Psoas muscle (tissue), 8 donors: Measurements from ENCODE around the gene FAM131B. TPM values are rescaled to one million over a fixed set of nuclear protein-coding genes. Genes with fewer than 3 reads are reported as not detected.

ENCODE experiments used
- ATAC-seq, 4 donors: fragments of 200-7000 bp; cut with Tn5 transposase; one replicate each; pipeline ENCODE4 v1.9.1; 2020; ENCODE audit warnings: moderate library complexity in 3 of 4, mild to moderate bottlenecking in 2 of 4
- DNase-seq, 2 donors: peaks; one replicate each; pipeline ENCODE4 v3.0.0-alpha.2; 2020
- H3K27ac ChIP-seq: fragments of 200-600 bp; one replicate; pipeline ENCODE4 v1.8.0; 2022
- H3K27me3 ChIP-seq, 3 donors: fragments of 200-600 bp in 1 of 3; one replicate each; pipeline versions ENCODE4 v1.6.1 to v1.8.0; 2013 to 2022; ENCODE audit warnings: low read length in 2 of 3, mild to moderate bottlenecking in 2 of 3, moderate library complexity in 1 of 3; ENCODE audit not compliant: insufficient read depth in 3 of 3
- H3K36me3 ChIP-seq, 2 donors: fragments of 200-600 bp in 1 of 2; one replicate each; pipeline versions ENCODE4 v1.6.1 to v1.8.0; 2013 to 2022; ENCODE audit warnings: low read depth in 1 of 2, mild to moderate bottlenecking in 1 of 2, moderate library complexity in 1 of 2; ENCODE audit not compliant: insufficient read depth in 1 of 2
- H3K4me1 ChIP-seq: fragments of 200-600 bp; one replicate; pipeline ENCODE4 v1.8.0; 2022
- H3K4me3 ChIP-seq: fragments of 200-600 bp; one replicate; pipeline ENCODE4 v1.8.0; 2022; ENCODE audit warnings: mild to moderate bottlenecking
- H3K9me3 ChIP-seq: fragments of 200-600 bp; one replicate; pipeline ENCODE4 v1.8.0; 2022
- WGBS, 3 donors: extraction: QIAGEN DNeasy Blood & Tissue Kit; methylation state at CpG; one replicate each; pipeline versions ENCODE4 v1.1.6 to v1.1.7; 2013; 5-methylcytosine and 5-hydroxymethylcytosine counted together
- intact Hi-C, 2 donors: fragments of 100-400 bp; cut with DNase I; formaldehyde crosslinking; loops; one replicate each; pipeline versions ENCODE4 v1.11.0 to v1.14.2; 2022
- polyA plus RNA-seq, 3 donors: library from polyadenylated mRNA; stranded (reverse); fragments of 200-250 nt; gene quantifications; one replicate each; pipeline ENCODE4 v1.2.3, GENCODE V29; 2013
- total RNA-seq, 4 donors: library from RNA; stranded (reverse); fragmentation: NEBNext Ultra II Directional in 2 of 4; extraction: Animal tissue kit (Norgen Biotek cat#: 25700) in 2 of 4; gene quantifications; one replicate each; pipeline versions ENCODE4 v1.2.1 to v1.2.4, GENCODE V29; 2021 to 2023
- TF ChIP-seq, protein P1 (sequence below): fragments of 200-600 bp; IDR thresholded peaks from one replicate; pipeline ENCODE4 v1.8.0; 2022; ENCODE audit warnings: antibody characterized with exemption
- donor health status: healthy with polysubstance abuse.
- donor health status: DM: no; HTN: no; CAD: no; lungs with moderate emphysema.
- donor health status: Bipolar disorder and iron deficiency.
- donor health status: healthy.
- donor health status: DM: yes; HTN: yes; CAD: no.
- donor health status: DM: no; HTN: no; CAD: no.
- donor health status: DM: no; HTN: no; CAD: no.
- donor health status: DM: yes; HTN: yes; CAD: no.

The FAM131B gene
- total and polyA plus RNA-seq, 7 donors, result 0.13 to 1.0 (median 0.27) TPM

GRCh38 chr7:143303733-143304132 is 58.8 kb downstream of the FAM131B start:
- ATAC-seq, result no peak
- H3K4me3 ChIP-seq, result no peak overlapping the region
- H3K36me3 ChIP-seq, result peaks cover 12 to 94% of the 10 kb centered on the region in 2 donors
- no peaks in the 10 kb centered on the region for H3K9me3 ChIP-seq
- intact Hi-C loops, result loop anchor here in 1 of 2 donors (2.0 kb wide), 1 partner anchor 61 kb away; no protein-coding TSS in a partner anchor
- TF ChIP-seq, protein P1, sequence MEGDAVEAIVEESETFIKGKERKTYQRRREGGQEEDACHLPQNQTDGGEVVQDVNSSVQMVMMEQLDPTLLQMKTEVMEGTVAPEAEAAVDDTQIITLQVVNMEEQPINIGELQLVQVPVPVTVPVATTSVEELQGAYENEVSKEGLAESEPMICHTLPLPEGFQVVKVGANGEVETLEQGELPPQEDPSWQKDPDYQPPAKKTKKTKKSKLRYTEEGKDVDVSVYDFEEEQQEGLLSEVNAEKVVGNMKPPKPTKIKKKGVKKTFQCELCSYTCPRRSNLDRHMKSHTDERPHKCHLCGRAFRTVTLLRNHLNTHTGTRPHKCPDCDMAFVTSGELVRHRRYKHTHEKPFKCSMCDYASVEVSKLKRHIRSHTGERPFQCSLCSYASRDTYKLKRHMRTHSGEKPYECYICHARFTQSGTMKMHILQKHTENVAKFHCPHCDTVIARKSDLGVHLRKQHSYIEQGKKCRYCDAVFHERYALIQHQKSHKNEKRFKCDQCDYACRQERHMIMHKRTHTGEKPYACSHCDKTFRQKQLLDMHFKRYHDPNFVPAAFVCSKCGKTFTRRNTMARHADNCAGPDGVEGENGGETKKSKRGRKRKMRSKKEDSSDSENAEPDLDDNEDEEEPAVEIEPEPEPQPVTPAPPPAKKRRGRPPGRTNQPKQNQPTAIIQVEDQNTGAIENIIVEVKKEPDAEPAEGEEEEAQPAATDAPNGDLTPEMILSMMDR, result no peak
- no peak for DNase-seq
- H3K27me3 ChIP-seq, result no peaks in the 10 kb centered on the region
- peaks cover 5% of the 10 kb centered on the region for H3K4me1 ChIP-seq
- no peak overlapping the region for H3K27ac ChIP-seq
- whole genome bisulfite sequencing, 3 donors, result 95 to 96% (median 95%) methylated on average over 10 of the region's 10 CpGs

Other genes with a start within 250 kb of the FAM131B start
- gene PIP, start 230.6 kb downstream of the FAM131B start, total RNA-seq, result not detected
- under 1 TPM in 1 of 3 donors, not detected in 2; 0.18 TPM for gene PIP, start 230.6 kb downstream of the FAM131B start, polyA plus RNA-seq
- gene TAS2R39, start 179.3 kb downstream of the FAM131B start, total RNA-seq, result not detected
- under 1 TPM in 1 of 3 donors, not detected in 2; 0.10 TPM for gene TAS2R39, start 179.3 kb downstream of the FAM131B start, polyA plus RNA-seq
- not detected for gene TAS2R40, start 140.7 kb downstream of the FAM131B start, total RNA-seq
- gene TAS2R40, start 140.7 kb downstream of the FAM131B start, polyA plus RNA-seq, result not detected
- gene GSTK1, start 99.3 kb downstream of the FAM131B start, total RNA-seq, result 100 to 1,000 TPM in 1 of 4 donors, 10 to 100 TPM in 3; 65.1 to 129 (median 92.6) TPM
- gene GSTK1, start 99.3 kb downstream of the FAM131B start, polyA plus RNA-seq, result 100 to 1,000 TPM in 1 of 3 donors, 10 to 100 TPM in 2; 79.8 to 109 (median 93.9) TPM
- under 1 TPM in 1 of 4 donors, not detected in 3; 0.43 TPM for gene TMEM139, start 77.8 kb downstream of the FAM131B start, total RNA-seq
- under 1 TPM; 0.04 to 0.42 (median 0.31) TPM for gene TMEM139, start 77.8 kb downstream of the FAM131B start, polyA plus RNA-seq
- gene CASP2, start 74.4 kb downstream of the FAM131B start, total RNA-seq, result 1 to 10 TPM; 3.2 to 7.6 (median 4.7) TPM
- 1 to 10 TPM; 1.4 to 4.3 (median 2.0) TPM for gene CASP2, start 74.4 kb downstream of the FAM131B start, polyA plus RNA-seq
- 10 to 100 TPM in 1 of 4 donors, 1 to 10 TPM in 3; 2.9 to 10.9 (median 6.7) TPM for gene CLCN1, start 46.6 kb downstream of the FAM131B start, total RNA-seq
- gene CLCN1, start 46.6 kb downstream of the FAM131B start, polyA plus RNA-seq, result 1 to 10 TPM in 2 of 3 donors, under 1 TPM in 1; 0.73 to 5.5 (median 1.3) TPM
- gene ZYX, start 18.6 kb upstream of the FAM131B start, total RNA-seq, result 100 to 1,000 TPM in 2 of 4 donors, 10 to 100 TPM in 2; 60.4 to 134 (median 96.0) TPM
- gene ZYX, start 18.6 kb upstream of the FAM131B start, polyA plus RNA-seq, result 100 to 1,000 TPM in 1 of 3 donors, 10 to 100 TPM in 2; 34.4 to 215 (median 57.6) TPM
- gene EPHA1, start 46.1 kb upstream of the FAM131B start, total RNA-seq, result under 1 TPM in 2 of 4 donors, not detected in 2; 0.28 to 0.38 TPM
- gene EPHA1, start 46.1 kb upstream of the FAM131B start, polyA plus RNA-seq, result under 1 TPM in 2 of 3 donors, not detected in 1; 0.07 to 0.12 TPM
- gene TAS2R60, start 80.7 kb upstream of the FAM131B start, total RNA-seq, result not detected
- gene TAS2R60, start 80.7 kb upstream of the FAM131B start, polyA plus RNA-seq, result not detected
- not detected for gene TAS2R41, start 115.2 kb upstream of the FAM131B start, total RNA-seq
- not detected for gene TAS2R41, start 115.2 kb upstream of the FAM131B start, polyA plus RNA-seq
- gene CTAGE15, start 209.1 kb upstream of the FAM131B start, total RNA-seq, result under 1 TPM in 1 of 4 donors, not detected in 3; 0.22 TPM
- gene CTAGE15, start 209.1 kb upstream of the FAM131B start, polyA plus RNA-seq, result not detected